PC-9 (cell line): ENCODE data around the gene NCBP2. TPM values are rescaled to one million over a fixed set of nuclear protein-coding genes. Genes with fewer than 3 reads are reported as not detected.

Experiments used
- BruUV-seq: library from RNA; stranded (reverse); fragments of 400-500 nt; replicated peaks from 2 replicates; lab custom pipeline; 2021; lab: Mats Ljungman, UMichigan
- CTCF ChIA-PET: fragments of 300-600 bp; sonication (Branson Sonifier 250); formaldehyde crosslinking; loops from one replicate; lab custom pipeline; 2022; ENCODE audit warnings: antibody characterized with exemption; lab: Charles Lee
- POLR2A ChIA-PET: fragments of 300-600 bp; sonication (Branson Sonifier 250); formaldehyde crosslinking; loops from one replicate; lab custom pipeline; 2022; ENCODE audit warnings: antibody characterized with exemption; ENCODE audit not compliant: unreplicated experiment; lab: Charles Lee
- DNase-seq, 2 experiments: peaks; one replicate each; pipeline versions ENCODE4 v3.0.0 to v3.0.0-alpha.2; 2015 to 2022; ENCODE audit warnings: mixed read lengths in 1 of 2
- H2AFZ ChIP-seq: fragments of 200-600 bp; sonication (generic); 2 replicates; pipeline ENCODE4 v1.8.1; 2017; ENCODE audit warnings: antibody characterized with exemption
- H3F3A ChIP-seq: fragments of 200-600 bp; sonication (generic); 2 replicates; pipeline ENCODE4 v1.8.1; 2017; ENCODE audit warnings: antibody characterized with exemption, mild to moderate bottlenecking, low read depth; ENCODE audit not compliant: insufficient read depth
- H3K27ac ChIP-seq: fragments of 200-600 bp; sonication (generic); 2 replicates; pipeline ENCODE4 v1.6.1; 2016; ENCODE audit warnings: mixed run types
- H3K27me3 ChIP-seq: fragments of 200-600 bp; sonication (generic); 2 replicates; pipeline ENCODE4 v1.6.1; 2016; ENCODE audit warnings: low read depth, mixed run types; ENCODE audit not compliant: insufficient read depth
- H3K36me3 ChIP-seq: fragments of 200-600 bp; sonication (generic); 2 replicates; pipeline ENCODE4 v1.6.1; 2016; ENCODE audit warnings: low read depth, mixed run types
- H3K4me1 ChIP-seq: fragments of 200-600 bp; sonication (generic); replicated peaks from 2 replicates; pipeline ENCODE4 v1.6.1; 2016; ENCODE audit warnings: mixed run types; ENCODE audit not compliant: insufficient read depth
- H3K4me2 ChIP-seq: fragments of 200-600 bp; sonication (generic); 2 replicates; pipeline ENCODE4 v1.6.1; 2017; ENCODE audit warnings: mixed run types
- H3K4me3 ChIP-seq: fragments of 200-600 bp; sonication (generic); 2 replicates; pipeline ENCODE4 v1.6.1; 2016; ENCODE audit warnings: mixed run types
- H3K79me2 ChIP-seq: fragments of 200-600 bp; sonication (generic); 2 replicates; pipeline ENCODE4 v1.6.1; 2017; ENCODE audit warnings: low read depth, mixed run types
- H3K9me2 ChIP-seq: fragments of 200-600 bp; sonication (generic); 2 replicates; pipeline ENCODE4 v1.8.1; 2017; ENCODE audit warnings: mild to moderate bottlenecking; ENCODE audit not compliant: insufficient read depth
- H3K9me3 ChIP-seq: fragments of 200-600 bp; sonication (generic); 2 replicates; pipeline ENCODE4 v1.8.1; 2016; ENCODE audit warnings: low read depth; ENCODE audit not compliant: insufficient read depth
- H4K20me1 ChIP-seq: fragments of 200-600 bp; sonication (generic); 2 replicates; pipeline ENCODE4 v1.8.1; 2017; ENCODE audit not compliant: insufficient read depth
- CTCF ChIP-seq: fragments of 200-600 bp; sonication (generic); conservative IDR thresholded peaks from 2 replicates; pipeline ENCODE4 v1.6.1; 2017; ENCODE audit warnings: mixed run types, antibody characterized with exemption, mild to moderate bottlenecking, moderate library complexity
- EZH2 ChIP-seq: fragments of 200-600 bp; sonication (generic); IDR thresholded peaks from 2 replicates; pipeline ENCODE4 v1.8.0; 2017; ENCODE audit warnings: antibody characterized with exemption, low read depth
- intact Hi-C: fragments of 100-400 bp; cut with micrococcal nuclease; formaldehyde crosslinking; loops from one replicate; pipeline ENCODE4 v1.10.0; 2022; ENCODE audit not compliant: unreplicated experiment
- total RNA-seq: library from RNA; stranded (reverse); gene quantifications from 2 replicates; pipeline ENCODE4 v1.2.3, GENCODE V29; 2021

Gene NCBP2
- total RNA-seq, 1 experiment from 2014 or later: 91.8 TPM

DNA sequence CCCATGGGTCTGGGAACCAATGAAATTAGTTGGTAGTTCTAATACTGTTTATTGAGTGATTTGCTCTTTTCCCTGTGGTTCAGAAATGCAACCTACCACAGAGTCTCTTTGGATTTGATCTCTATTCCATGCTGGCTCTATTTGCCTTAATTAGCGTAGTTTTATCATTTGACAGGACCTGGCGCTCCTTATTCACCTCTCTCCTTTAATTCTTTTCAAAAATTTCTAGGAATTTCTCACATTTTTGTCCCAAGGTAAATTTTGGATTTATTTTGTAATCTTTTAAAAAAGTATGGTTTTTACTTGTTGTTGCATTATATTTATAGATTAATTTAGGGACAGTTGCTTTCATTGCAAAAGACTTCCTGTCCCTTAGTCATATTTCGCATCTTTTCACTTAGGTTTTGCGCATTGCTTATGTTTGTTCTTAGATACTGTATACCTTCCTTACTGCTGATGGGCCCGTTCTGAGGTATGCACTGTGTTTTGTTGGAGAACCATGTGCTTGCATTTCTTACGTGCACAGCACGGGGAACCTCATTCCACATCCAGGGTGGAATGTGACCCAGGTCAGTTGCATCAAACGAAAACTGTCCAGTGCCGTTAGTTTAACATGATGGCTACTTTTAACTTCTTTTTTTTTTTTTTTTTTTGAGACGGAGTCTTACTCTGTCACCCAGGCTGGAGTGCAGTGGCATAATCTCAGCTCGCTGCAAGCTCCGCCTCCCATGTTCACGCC lies 47.6 kb downstream of the NCBP2 start:
- H3K4me1 ChIP-seq: no peaks in the 10 kb centered on the region
- CTCF ChIA-PET: no interaction called here
- H3K9me3 ChIP-seq: no peaks in the 10 kb centered on the region
- no peak for DNase-seq
- peaks cover 14% of the 10 kb centered on the region; the same call in 1 of the 2 replicates for H3F3A ChIP-seq
- H2AFZ ChIP-seq: no peak overlapping the region
- intact Hi-C loops: no loop called here
- H3K79me2 ChIP-seq: peaks cover 63% of the 10 kb centered on the region
- TF ChIP-seq CTCF (no peak), EZH2 (no peak)
- POLR2A ChIA-PET: no interaction called here
- no peaks in the 10 kb centered on the region for H3K9me2 ChIP-seq
- no peak overlapping the region for H3K4me3 ChIP-seq
- no peak overlapping the region for H3K4me2 ChIP-seq
- H4K20me1 ChIP-seq: peaks cover 62% of the 10 kb centered on the region
- H3K36me3 ChIP-seq: peaks cover 19% of the 10 kb centered on the region; the same call in 1 of the 2 replicates
- no TSS peak for BruUV-seq
- no peaks in the 10 kb centered on the region for H3K27me3 ChIP-seq
- no peak overlapping the region for H3K27ac ChIP-seq

- no peak for DNase-seq
- Histone ChIP-seq H2AFZ (no peak overlapping the region), H3K36me3 (peaks cover 33% of the 10 kb centered on the region), H3K27me3 (no peaks in the 10 kb centered on the region), H4K20me1 (peaks cover 46% of the 10 kb centered on the region), H3K27ac (peak overlapping the region; percentile 3; the same call in 1 of the 2 replicates), H3K79me2 (peaks cover 65% of the 10 kb centered on the region), H3K4me3 (no peak overlapping the region), H3K4me2 (no peak overlapping the region), H3K4me1 (no peaks in the 10 kb centered on the region), H3K9me3 (no peaks in the 10 kb centered on the region), H3K9me2 (no peaks in the 10 kb centered on the region), H3F3A (peaks cover 15% of the 10 kb centered on the region; the same call in 1 of the 2 replicates)
- no TSS peak for BruUV-seq
- POLR2A ChIA-PET: interaction anchor here (1.6 kb wide), 1 partner anchor 22 kb away, joined by 9 read pairs; the partner anchor contains the start of gene SENP5
- TF ChIP-seq CTCF: no peak
- no peak for TF ChIP-seq EZH2
- CTCF ChIA-PET: no interaction called here
- intact Hi-C loops: no loop called here
These were observed 52.3 kb downstream of the NCBP2 start for GRCh38 chr3:196889844-196890708.

- TF ChIP-seq CTCF: no peak
- no peak for TF ChIP-seq EZH2
- no TSS peak for BruUV-seq
- CTCF ChIA-PET: no interaction called here
- Histone ChIP-seq H2AFZ (no peak overlapping the region), H3K9me3 (no peaks in the 10 kb centered on the region), H3K4me2 (no peak overlapping the region), H3K4me1 (no peaks in the 10 kb centered on the region), H3K79me2 (peaks cover 69% of the 10 kb centered on the region), H3K9me2 (no peaks in the 10 kb centered on the region), H3F3A (peaks cover 16% of the 10 kb centered on the region; the same call in 1 of the 2 replicates), H3K27me3 (no peaks in the 10 kb centered on the region), H3K4me3 (no peak overlapping the region), H3K36me3 (peaks cover 19% of the 10 kb centered on the region), H4K20me1 (peaks cover 32% of the 10 kb centered on the region), H3K27ac (no peak overlapping the region)
- DNase-seq: no peak
- POLR2A ChIA-PET: no interaction called here
- intact Hi-C loops: no loop called here
These were observed 56.2 kb downstream of the NCBP2 start for GRCh38 chr3:196886144-196886543.

Other genes with a start within 250 kb of the NCBP2 start
- gene CEP19, start 230.3 kb downstream of the NCBP2 start, total RNA-seq: 3.4 and 5.5 TPM in 2 replicates
- gene PIGX, start 230.2 kb downstream of the NCBP2 start, total RNA-seq: 47.6 and 52.9 TPM in 2 replicates
- gene PAK2, start 202.7 kb downstream of the NCBP2 start, total RNA-seq: 78.6 and 113 TPM in 2 replicates
- gene SENP5, start 74.6 kb downstream of the NCBP2 start, total RNA-seq: 52.3 and 60.9 TPM in 2 replicates
- 2.1 and 5.6 TPM in 2 replicates for gene PIGZ, start 26.3 kb upstream of the NCBP2 start, total RNA-seq
- 154 and 202 TPM in 2 replicates for gene MELTF, start 87.3 kb upstream of the NCBP2 start, total RNA-seq